ENCODE results near the gene PHACTR2.

PHACTR2 gene

GRCh38 chr6:143675946-143676345, 1.8 kb upstream of the PHACTR2 start:
- no peak for DNase-seq

GRCh38 chr6:143676437-143677045, 1.2 kb upstream of the PHACTR2 start:
- no peak for DNase-seq

GRCh38 chr6:143677577-143677890, 231 bp upstream of the PHACTR2 start:
- no peak for DNase-seq

- no peak for DNase-seq
Measured at GRCh38 chr6:143679041-143679440, 1.3 kb downstream of the PHACTR2 start.

- DNase-seq: no peak
Measured at GRCh38 chr6:143680141-143680540, 2.4 kb downstream of the PHACTR2 start.

- DNase-seq: no peak
Measured at GRCh38 chr6:143682805-143683204, 5.0 kb downstream of the PHACTR2 start.

GRCh38 chr6:143684486-143684885, 6.7 kb downstream of the PHACTR2 start:
- DNase-seq: no peak

GRCh38 chr6:143685653-143686052, 7.9 kb downstream of the PHACTR2 start:
- DNase-seq: no peak

- DNase-seq: no peak
Measured at GRCh38 chr6:143687591-143687990, 9.8 kb downstream of the PHACTR2 start.

- DNase-seq: no peak
Measured at GRCh38 chr6:143688681-143689080, 10.9 kb downstream of the PHACTR2 start.

GRCh38 chr6:143689852-143690251, 12.1 kb downstream of the PHACTR2 start:
- DNase-seq: no peak

- no peak for DNase-seq
Measured at GRCh38 chr6:143691155-143691554, 13.4 kb downstream of the PHACTR2 start.

GRCh38 chr6:143691900-143692636, 14.3 kb downstream of the PHACTR2 start:
- no peak for DNase-seq

GRCh38 chr6:143692696-143693095, 14.9 kb downstream of the PHACTR2 start:
- no peak for DNase-seq

- no peak for DNase-seq
Measured at GRCh38 chr6:143694013-143694412, 16.2 kb downstream of the PHACTR2 start.

- DNase-seq: no peak
Measured at GRCh38 chr6:143694560-143694959, 16.8 kb downstream of the PHACTR2 start.

GRCh38 chr6:143695130-143695968, 17.6 kb downstream of the PHACTR2 start:
- DNase-seq: no peak

- DNase-seq: no peak
Measured at GRCh38 chr6:143695969-143696663, 18.4 kb downstream of the PHACTR2 start.

GRCh38 chr6:143696664-143697000, 18.9 kb downstream of the PHACTR2 start:
- DNase-seq: no peak

GRCh38 chr6:143697076-143697800, 19.5 kb downstream of the PHACTR2 start:
- no peak for DNase-seq

GRCh38 chr6:143698329-143698728, 20.6 kb downstream of the PHACTR2 start:
- no peak for DNase-seq

- DNase-seq: no peak
Measured at GRCh38 chr6:143698759-143699429, 21.1 kb downstream of the PHACTR2 start.
